Lung (tissue), 12 donors: ENCODE results near the gene SGSM2. TPM values are rescaled to one million over a fixed set of nuclear protein-coding genes. Genes with fewer than 3 reads are reported as not detected.

ENCODE experiments used
- ATAC-seq: fragments of 200-7000 bp; cut with Tn5 transposase; one replicate; pipeline ENCODE4 v1.9.1; 2020; ENCODE audit warnings: moderate number of reproducible peaks; ENCODE audit not compliant: insufficient read depth, low FRiP score
- DNase-seq, 3 donors: peaks; one replicate each; pipeline ENCODE4 v3.0.0-alpha.2; 2013 to 2017
- H3K27ac ChIP-seq, 2 donors: one replicate each; pipeline ENCODE4 v1.5.1; 2013; ENCODE audit warnings: mild to moderate bottlenecking in 2 of 2, moderate library complexity in 2 of 2, control low read depth in 1 of 2, inconsistent platforms in 1 of 2, low read depth in 1 of 2, low read length in 1 of 2
- H3K27me3 ChIP-seq, 3 donors: one replicate each; pipeline ENCODE4 v1.5.1; 2013; ENCODE audit warnings: low read length in 2 of 3; ENCODE audit not compliant: control insufficient read depth in 3 of 3, insufficient read depth in 3 of 3
- H3K36me3 ChIP-seq, 4 donors: one replicate each; pipeline ENCODE4 v1.5.1; 2013; ENCODE audit warnings: low read length in 4 of 4, mild to moderate bottlenecking in 1 of 4, moderate library complexity in 1 of 4; ENCODE audit not compliant: control insufficient read depth in 4 of 4, insufficient read depth in 4 of 4
- H3K4me1 ChIP-seq, 5 donors: one replicate each; pipeline ENCODE4 v1.5.1; 2013; ENCODE audit warnings: low read length in 5 of 5, mild to moderate bottlenecking in 2 of 5, moderate library complexity in 1 of 5; ENCODE audit not compliant: control insufficient read depth in 5 of 5, insufficient read depth in 5 of 5
- H3K4me3 ChIP-seq: one replicate; pipeline ENCODE4 v1.5.1; 2013; ENCODE audit warnings: mild to moderate bottlenecking, control low read depth, moderate library complexity
- H3K9ac ChIP-seq, 2 donors: one replicate each; pipeline ENCODE4 v1.5.1; 2013; ENCODE audit warnings: low read length in 2 of 2, control low read depth in 1 of 2; ENCODE audit not compliant: insufficient read depth in 1 of 2
- H3K9me3 ChIP-seq, 4 donors: one replicate each; pipeline ENCODE4 v1.5.1; 2013; ENCODE audit warnings: low read length in 3 of 4, mild to moderate bottlenecking in 1 of 4, moderate library complexity in 1 of 4; ENCODE audit not compliant: control insufficient read depth in 4 of 4, insufficient read depth in 3 of 4
- CTCF ChIP-seq: IDR thresholded peaks from 2 replicates; pipeline ENCODE4 v1.5.1; 2012; ENCODE audit warnings: mild to moderate bottlenecking; ENCODE audit errors: control extremely low read depth, extremely low read depth
- WGBS, 2 donors: extraction: QIAGEN DNeasy Blood & Tissue Kit; methylation state at CpG; one replicate each; pipeline ENCODE4 v1.1.7; 2013; 5-methylcytosine and 5-hydroxymethylcytosine counted together
- polyA plus RNA-seq, 2 donors: library from polyadenylated mRNA; stranded (reverse); fragments of 200-250 nt; gene quantifications; one replicate each; pipeline ENCODE4 v1.2.1, GENCODE V29; 2013
- total RNA-seq, 2 donors: library from RNA; depleted of rRNA in 1 of 2; stranded (reverse); fragments of >200 nt in 1 of 2; gene quantifications; one replicate each; pipeline ENCODE4 v1.2.1, GENCODE V29; 2014 to 2021
- donor health status: control.
- donor health status: control.
- donor health status: Bipolar disorder and iron deficiency.
- donor health status: healthy.
- donor health status: DM: yes; HTN: yes; CAD: no.

Gene SGSM2
- total and polyA plus RNA-seq, 4 donors: 33.1 to 60.8 (median 52.4) TPM

DNA sequence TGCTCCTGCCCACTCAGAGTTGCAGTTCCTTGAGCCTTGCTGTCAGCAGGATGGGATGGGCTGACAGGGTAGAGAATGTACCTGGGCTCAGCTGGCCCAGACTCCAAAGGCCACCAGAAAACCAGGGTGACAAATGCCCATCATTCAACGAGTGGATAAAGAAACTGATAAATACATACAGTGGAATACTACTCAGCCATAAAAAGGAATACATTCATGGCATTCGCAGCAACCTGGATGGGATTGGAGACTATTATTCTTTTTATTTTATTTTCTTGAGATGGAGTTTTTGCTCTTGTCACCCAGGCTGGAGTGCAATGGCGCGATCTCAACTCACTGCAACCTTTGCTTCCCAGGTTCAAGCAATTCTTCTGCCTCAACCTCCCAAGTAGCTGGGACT is 19.9 kb downstream of the SGSM2 start:
- H3K9ac ChIP-seq: no peak overlapping the region
- no peak for TF ChIP-seq CTCF
- no peak for ATAC-seq

DNA sequence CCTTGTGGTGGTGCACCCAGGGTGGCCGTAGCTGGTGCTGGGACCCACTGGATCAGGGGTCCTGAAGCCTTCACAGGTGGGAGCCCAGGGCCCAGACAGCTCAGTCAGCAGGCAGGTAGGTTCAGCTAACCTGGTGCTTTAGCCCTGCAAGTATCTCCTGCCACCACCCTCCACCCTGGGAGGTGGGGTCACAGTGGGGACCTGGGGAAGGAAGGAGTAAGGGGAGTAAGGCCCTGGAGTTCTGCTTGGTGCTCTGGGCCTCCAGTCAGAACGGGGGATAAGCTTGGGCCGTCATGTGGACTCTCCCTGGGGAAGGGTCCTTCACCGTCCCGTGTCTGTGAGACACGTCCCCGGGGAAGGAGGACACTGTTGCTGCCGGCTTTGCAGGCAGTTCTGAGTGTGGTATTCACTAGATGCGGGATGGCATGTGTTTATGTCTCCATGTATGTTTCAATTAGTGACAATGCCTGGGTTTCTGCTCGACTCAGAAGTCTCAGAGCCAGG is 20.7 kb downstream of the SGSM2 start:
- no peak for TF ChIP-seq CTCF
- 94 to 98% methylated on average over 10 of the region's 10 CpGs for WGBS, 2 donors
- H3K4me3 ChIP-seq: no peak overlapping the region
- no peak for ATAC-seq
- no peak for DNase-seq
- H3K36me3 ChIP-seq: peaks cover 0 to 8% (median 5%) of the 10 kb centered on the region in 4 donors
- no peak overlapping the region for H3K27ac ChIP-seq
- no peak overlapping the region for H3K9ac ChIP-seq
- no peaks in the 10 kb centered on the region for H3K27me3 ChIP-seq
- H3K9me3 ChIP-seq: no peaks in the 10 kb centered on the region
- no peaks in the 10 kb centered on the region for H3K4me1 ChIP-seq

More for the DNA sequence above, 19.9 kb downstream of the SGSM2 start:
- Histone ChIP-seq H3K36me3 (peaks cover 0 to 4% (median under 1%) of the 10 kb centered on the region in 4 donors), H3K27me3 (no peaks in the 10 kb centered on the region), H3K4me3 (no peak overlapping the region), H3K9me3 (no peaks in the 10 kb centered on the region), H3K27ac (no peak overlapping the region), H3K4me1 (no peaks in the 10 kb centered on the region)
- no peak for DNase-seq
- WGBS, 2 donors: 98 to 99% methylated on average over 4 of the region's 4 CpGs

GRCh38 chr17:2361010-2361760 is 23.9 kb downstream of the SGSM2 start:
- no peak overlapping the region for H3K9ac ChIP-seq
- H3K27me3 ChIP-seq: no peaks in the 10 kb centered on the region
- no peak overlapping the region for H3K4me3 ChIP-seq
- no peaks in the 10 kb centered on the region for H3K9me3 ChIP-seq
- TF ChIP-seq CTCF: no peak
- peaks cover 0 to 10% (median 3%) of the 10 kb centered on the region in 5 donors for H3K4me1 ChIP-seq
- no peak overlapping the region for H3K27ac ChIP-seq
- ATAC-seq (no peak), DNase-seq (no peak)
- peaks cover 0 to 29% (median 8%) of the 10 kb centered on the region in 4 donors for H3K36me3 ChIP-seq
- 79 to 83% methylated on average over 21 of the region's 21 CpGs for WGBS, 2 donors
